ENCODE measurements around the gene MFSD12.

The MFSD12 gene
- 64.9 reads per million, percentile 74 among the genes with 10 or more reads in this experiment for total RNA-seq

- peak; percentile 89 for DNase-seq
Observed at GRCh38 chr19:3557461-3558248, at the start of gene MFSD12. TSS of gene MFSD12 (minus strand) at chr19:3557586. CDS start at chr19:3557403, 183 bp downstream.

- peak; percentile 33 for DNase-seq
Observed at GRCh38 chr19:3606690-3607289, 49.4 kb upstream of the MFSD12 start, which contains the start of gene TBXA2R. TSS of gene TBXA2R (minus strand) at chr19:3606875. CDS start at chr19:3600634, 6,241 bp downstream.

DNA sequence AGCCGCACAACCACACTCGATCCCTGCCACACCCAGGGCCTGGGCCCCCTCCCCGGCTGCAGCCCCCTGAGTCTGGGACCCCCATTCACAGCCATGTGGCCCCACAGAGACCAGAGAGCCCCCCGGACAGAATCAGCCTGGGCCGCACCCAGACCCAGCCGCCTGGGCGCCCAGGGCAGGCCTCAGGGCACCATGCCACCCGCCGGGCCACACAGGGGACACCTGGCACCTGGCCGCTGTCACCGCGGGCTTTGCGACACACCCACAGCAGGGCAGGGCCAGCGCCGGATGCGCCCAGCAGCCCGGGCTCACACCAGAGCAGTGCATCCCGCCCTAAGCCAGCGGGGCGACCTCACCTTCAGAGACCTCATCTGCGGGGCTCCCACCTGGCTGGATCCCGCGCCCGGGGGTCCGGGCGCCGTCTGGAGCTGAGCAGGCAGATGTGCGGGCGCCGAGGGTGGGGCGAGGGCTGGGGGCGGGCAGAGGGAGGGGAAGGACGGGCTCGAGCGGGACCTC is 48.8 kb upstream of the MFSD12 start:
- no peak for DNase-seq

GRCh38 chr19:3605770-3606169 is 48.4 kb upstream of the MFSD12 start:
- no peak for DNase-seq

GRCh38 chr19:3605361-3605760 is 48.0 kb upstream of the MFSD12 start:
- no peak for DNase-seq

DNA sequence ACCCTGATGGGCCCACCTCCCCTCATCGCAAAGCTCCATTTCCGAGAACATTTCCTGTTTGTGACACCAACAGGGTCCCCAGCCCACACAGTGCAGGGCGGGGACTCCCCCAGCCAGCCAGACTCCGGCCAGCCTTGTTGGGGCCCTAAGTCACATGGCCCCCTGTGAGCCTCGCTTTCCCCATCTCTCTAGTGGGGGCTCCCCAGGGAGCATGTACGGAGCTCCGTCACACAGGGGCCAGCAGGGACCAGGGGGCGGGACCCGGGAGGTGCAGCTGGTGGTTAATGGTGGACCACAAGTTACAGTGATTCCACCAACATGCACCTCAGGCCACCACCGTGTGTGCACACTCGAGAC is 47.6 kb upstream of the MFSD12 start:
- DNase-seq, result no peak

DNA sequence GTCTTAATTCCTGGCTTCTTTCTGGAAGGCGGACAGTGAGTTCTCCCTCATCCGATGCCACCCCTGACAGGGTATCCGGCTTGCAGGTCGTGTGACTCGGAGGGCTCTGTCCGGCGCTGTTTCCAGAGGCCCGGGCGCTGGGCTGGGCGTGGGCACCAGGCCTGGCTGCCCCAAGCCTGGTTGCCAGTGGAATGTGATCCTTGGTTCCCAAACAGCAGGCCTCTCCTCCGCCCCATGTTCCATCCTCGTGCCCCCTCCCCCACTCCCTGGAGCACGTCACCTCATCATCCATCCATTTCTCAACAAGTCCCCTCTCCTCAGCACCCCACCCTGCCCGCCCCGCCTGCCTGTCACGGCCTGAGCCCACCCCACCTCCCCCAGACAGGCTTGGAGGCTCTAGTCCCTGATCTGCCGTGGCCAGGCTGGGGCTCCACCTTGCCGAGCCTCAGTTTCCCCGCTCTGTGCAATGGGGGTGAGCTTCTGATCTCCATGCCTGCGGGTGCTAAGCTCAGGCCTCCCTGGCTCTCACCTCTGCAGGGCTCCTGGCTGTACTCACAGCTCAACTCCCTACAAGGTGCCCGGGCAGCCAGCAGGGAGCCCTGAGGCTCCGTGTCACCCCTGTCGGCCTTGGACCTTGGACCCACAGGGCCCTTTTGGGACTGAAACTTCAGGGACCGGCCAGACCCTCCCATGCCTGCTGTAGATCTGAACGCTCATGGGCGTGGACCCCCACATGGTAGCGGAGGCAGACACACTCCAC is 47.0 kb upstream of the MFSD12 start:
- no peak for DNase-seq

DNA sequence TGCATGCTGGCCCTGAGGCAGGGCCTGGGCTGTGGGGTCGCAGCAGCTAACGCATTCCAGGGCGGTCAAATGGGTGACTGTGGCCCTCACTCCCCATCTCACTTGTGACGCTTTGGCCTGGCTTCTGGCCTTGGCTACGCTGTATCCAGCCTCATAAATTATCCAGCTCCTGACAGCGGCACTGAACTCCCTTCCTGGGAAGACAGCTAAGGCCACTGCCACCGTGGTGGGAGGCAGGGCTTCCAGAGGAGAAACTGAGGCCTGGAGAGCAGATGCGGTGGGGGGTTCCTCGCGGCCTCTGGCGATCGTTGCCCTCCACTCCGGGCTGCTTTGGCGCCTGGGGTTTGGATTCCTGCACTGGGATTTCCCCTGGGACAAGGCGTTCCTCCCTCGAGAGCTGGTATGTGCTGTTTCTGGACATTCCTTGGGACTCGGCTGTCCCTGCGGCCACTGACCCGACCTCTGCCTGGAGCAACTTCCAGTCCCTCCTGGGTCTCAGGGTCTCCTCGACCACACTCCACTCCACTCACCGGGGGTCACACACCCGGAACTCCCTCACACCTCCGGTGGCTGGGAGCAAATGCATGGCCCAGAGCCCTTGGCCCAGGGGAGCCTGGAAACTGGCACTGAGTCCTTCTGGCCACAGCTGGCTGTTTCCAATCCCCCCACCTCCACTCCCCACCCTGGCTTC is 45.9 kb upstream of the MFSD12 start:
- no peak for DNase-seq

- DNase-seq, result no peak
Observed at GRCh38 chr19:3601021-3601420, 43.6 kb upstream of the MFSD12 start.

- no peak for DNase-seq
Observed at GRCh38 chr19:3599776-3600187, 42.4 kb upstream of the MFSD12 start.

DNA sequence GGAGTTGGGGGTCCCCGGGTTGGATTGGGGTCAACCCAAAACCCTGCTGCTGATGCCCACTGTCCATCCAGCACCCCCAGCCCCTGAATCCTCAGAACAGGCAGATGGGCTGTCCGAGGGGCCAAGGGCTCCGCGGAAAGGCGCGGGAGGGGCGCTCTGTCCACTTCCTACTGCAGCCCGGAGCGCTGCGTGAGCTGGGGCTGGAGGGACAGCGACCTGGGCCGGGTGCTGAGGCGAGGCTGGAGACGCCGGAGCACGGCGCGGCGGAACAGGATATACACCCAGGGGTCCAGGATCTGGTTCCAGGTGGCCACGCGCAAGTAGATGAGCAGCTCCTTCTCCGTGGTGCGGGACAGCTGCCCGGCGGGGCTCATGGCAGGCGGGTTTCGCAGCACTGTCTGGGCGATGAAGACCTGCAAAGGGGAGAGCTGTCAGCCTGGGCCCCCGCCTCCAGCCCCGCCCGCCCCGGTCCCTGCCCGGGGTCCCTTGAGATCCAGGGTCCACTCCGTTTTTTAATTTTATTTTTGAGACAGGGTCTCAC is 38.2 kb upstream of the MFSD12 start:
- no peak for DNase-seq

DNA sequence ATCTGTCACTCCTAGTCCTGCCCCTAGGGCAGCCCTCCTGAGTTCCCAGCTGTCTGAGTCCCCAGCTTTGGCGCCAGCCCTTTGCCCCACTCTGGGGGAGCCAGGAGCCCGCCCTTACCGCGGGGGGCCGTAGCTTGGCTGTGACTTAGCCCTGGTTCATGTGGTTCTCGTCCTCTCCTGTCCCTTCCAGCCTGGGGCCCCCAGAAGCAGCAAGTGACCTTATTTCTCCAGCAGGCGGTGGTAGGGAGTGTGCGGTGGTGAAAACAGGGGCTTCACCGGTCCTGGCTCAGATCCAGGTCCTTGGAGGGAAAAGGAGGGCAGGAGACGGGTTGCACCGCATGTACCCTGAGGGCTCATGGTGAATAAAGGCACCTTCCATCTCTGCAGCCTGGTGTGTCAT is 35.8 kb upstream of the MFSD12 start:
- DNase-seq, result no peak

DNA sequence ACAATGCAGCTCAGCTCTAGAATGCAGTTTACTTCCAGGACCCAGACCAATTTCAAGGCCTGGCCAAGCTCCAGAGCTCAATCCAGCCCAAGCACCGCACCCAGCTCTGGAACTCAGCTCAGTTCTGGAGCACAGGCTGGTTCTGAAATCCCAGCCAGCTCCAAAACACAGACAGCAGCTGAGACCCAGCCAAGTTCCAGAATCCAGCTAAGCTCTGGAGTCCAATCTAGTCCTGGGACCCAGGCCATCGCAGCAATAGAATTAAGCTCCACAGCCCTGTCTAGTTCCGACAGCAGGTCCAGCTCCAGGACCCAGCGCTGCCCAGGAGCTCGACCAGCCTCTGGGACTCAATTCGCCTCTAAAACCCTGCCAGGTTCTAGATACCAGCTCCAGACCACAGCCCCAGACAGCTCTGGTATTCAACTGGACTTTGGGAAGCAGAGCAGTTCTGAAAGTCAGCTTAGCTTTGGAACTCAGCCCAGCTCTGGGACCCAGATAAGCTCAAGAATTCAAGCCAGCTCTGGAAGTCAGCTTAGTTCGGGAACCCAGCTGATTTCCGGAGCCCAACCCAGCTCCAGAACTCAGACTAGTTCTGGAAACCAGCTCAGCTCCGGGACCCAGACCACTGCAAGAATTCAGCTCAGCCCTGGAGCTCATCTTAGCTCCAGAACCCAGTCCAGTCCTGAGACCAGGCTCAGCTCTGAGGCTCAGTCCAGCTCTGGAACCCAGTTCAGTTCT is 34.7 kb upstream of the MFSD12 start:
- DNase-seq, result no peak

DNA sequence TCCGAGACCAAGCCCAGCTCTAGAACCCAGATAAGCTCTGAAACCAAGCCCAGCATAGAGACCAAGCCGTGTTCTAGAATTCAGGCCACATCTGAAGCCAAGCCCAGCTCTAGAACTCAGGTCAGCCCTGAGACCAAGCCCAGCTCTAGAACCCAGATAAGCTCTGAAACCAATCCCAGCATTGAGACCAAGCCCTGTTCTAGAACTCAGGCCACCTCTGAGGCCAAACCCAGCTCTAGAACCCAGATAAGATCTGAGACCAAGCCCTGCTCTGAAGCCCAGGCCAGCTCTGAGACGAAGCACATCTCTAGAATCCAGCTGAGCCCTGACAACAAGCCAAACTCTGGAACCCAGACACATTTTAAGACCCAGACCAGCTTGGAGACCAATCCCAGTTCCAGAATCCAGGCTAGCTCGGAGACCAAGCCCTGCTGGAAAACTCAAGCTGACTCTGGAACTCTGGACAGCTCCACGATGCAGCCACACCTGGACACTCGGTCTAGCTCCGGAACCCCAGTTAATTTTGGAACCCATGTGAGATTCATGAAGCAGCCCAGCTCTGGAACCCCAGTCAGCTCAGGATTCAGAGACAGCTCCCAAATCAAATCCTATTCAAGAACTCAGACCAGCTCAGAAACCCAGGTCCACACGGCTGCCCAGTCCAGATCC is 33.7 kb upstream of the MFSD12 start:
- DNase-seq, result no peak

DNA sequence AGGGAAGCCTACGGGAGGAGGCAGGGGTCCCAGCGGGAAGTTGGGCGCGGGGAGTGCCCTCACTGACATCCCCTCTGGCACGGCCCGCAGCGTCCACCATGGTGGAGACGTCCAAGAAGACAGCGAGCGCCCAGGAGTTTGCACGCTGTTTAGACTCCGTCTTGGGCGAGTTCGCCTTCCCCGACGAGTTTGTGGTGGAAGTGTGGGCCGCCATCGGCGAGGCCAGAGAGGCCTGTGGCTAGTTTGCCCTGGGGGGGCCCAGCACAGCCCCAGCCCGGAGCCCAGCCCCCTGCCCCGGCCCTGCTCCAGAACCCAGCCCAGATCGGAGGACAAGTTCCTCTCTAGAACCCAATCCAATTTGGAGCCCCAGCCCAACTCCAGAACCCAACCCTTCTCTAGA is 32.6 kb upstream of the MFSD12 start:
- DNase-seq, result no peak

DNA sequence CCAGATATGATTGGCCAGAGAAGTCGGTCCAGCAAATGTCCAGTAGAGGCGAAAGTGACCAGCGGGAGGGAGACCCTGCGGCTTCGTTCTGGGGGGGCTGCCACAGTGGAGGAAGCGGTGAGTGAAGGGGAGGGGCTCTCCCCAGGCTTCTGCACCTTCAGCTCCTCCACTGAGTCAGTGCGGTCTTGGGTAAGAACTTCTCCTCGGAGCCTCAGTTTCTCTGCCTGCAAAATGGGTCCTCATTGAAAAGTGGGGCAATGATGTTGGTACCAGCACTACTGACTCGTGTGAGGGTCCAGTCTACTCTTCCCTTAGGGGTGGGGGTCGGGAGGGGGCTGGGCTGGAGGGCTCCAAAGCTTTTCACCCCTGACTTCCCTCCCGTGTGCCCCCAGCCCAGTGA is 32.1 kb upstream of the MFSD12 start:
- no peak for DNase-seq

DNA sequence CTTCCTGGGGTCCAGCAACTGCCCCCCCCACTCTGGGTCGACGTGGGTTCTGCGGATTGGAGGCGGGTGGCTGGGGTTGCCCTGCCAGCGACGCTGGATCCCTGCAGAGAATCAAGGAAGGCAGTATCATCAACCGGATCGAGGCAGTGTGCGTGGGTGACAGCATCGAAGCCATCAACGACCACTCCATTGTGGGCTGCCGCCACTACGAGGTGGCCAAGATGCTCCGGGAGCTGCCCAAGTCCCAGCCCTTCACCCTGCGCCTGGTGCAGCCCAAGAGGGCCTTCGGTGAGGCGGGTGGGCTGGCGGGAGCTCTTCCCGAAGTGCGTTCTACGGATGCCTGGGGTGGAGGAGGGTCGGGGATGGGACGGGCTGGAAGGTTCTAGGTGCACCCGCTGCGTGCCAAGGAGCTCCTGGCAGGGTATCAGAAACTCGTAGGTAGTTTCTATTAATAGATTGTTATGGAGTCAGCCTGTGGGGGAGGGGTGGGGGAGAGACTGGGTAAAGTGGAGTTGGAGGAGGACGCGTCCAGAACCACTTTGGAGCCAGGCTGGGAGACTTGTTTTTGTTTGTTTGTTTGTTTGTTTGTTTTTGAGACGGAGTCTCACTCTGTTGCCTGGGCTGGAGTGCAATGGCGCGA is 29.4 kb upstream of the MFSD12 start:
- no peak for DNase-seq

DNA sequence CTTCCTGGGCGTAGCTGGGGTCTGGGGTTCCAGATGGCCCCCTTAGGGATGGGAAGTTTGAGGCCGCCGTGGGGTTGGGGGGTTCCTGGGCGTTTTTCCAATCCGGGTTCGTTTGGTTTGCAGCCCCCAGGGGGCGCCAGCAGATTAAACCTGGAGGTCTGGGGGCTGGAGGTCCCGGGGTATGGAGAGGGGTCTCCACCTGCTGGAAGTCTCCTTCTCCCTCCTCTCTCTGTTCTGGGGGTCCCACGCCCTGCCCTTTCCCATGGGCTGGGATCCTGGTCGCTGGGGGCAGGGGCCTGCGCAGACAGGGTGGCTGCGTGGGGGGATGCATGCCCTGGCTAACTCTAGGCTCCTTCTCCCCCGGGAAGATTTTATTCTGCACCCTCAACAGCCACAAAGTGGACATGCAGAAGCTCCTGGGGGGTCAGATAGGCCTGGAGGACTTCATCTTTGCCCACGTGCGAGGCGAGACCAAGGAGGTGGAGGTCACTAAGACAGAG is 28.8 kb upstream of the MFSD12 start:
- no peak for DNase-seq

DNA sequence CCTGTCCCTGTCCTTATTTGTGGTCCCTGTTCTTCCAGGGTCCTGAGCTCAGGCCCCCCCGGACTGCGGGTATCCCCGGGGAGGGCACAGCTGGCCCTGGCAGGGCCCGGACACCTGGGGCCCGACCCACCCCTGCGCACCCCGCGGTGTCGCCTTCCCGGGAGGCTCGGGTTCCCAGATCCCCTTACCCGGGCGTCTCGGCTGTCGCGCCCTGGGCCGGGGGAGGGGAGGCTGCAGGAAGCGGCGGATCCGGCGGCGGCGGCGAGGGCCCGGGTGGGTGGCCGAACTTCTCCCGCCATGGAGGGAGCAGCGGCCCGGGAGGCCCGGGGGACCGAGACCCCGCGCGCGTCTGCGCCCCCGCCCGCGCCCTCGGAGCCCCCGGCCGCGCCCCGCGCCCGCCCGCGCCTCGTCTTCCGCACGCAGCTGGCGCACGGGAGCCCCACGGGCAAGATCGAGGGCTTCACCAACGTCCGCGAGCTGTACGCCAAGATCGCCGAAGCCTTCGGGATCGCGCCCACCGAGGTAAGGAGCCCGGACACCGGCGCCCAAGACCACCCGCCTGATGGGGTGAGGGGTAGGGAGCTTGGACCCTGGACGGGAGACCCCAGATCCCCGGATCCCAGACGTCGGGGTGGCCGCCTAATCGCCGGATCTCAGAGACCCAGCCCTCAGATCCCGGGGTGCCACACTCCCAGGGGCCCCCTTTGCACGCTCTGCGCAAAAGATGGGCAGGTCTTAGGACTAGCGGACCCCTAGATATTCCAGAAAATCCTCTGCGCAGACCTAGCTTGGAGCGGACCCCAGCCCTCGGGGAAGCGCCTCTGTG is 28.1 kb upstream of the MFSD12 start, which contains the start of gene GIPC3:
Gene GIPC3 (plus strand): TSS at position 178 of the 826 bp plus-strand sequence. CDS start 120 bp downstream, at position 298.
- DNase-seq, result no peak
